H9 (cell line): ENCODE results near the gene NAA35. TPM values are rescaled to one million over a fixed set of nuclear protein-coding genes. Genes with fewer than 3 reads are reported as not detected.

Source experiments
- DNase-seq: peaks from one replicate; pipeline ENCODE4 v3.0.0-alpha.2; 2017
- H2AFZ ChIP-seq: one replicate; pipeline ENCODE4 v1.6.1; 2013; ENCODE audit warnings: mild to moderate bottlenecking, low read length, control low read depth, moderate library complexity
- H2AK5ac ChIP-seq: 2 replicates; pipeline ENCODE4 v1.6.1; 2013; ENCODE audit warnings: low read length, control low read depth, mixed read lengths; ENCODE audit not compliant: insufficient read length
- H2BK120ac ChIP-seq: one replicate; pipeline ENCODE4 v1.6.1; 2013; ENCODE audit warnings: low read depth, mild to moderate bottlenecking, low read length, control low read depth, inconsistent platforms; ENCODE audit not compliant: poor library complexity, severe bottlenecking
- H2BK12ac ChIP-seq: 2 replicates; pipeline ENCODE4 v1.6.1; 2013; ENCODE audit warnings: low read length, control low read depth, mixed read lengths, low read depth; ENCODE audit not compliant: insufficient read length
- H2BK15ac ChIP-seq: 2 replicates; pipeline ENCODE4 v1.6.1; 2013; ENCODE audit warnings: low read depth, low read length, control low read depth
- H2BK20ac ChIP-seq: one replicate; pipeline ENCODE4 v1.6.1; 2013; ENCODE audit warnings: low read depth, mild to moderate bottlenecking, low read length, control low read depth, inconsistent platforms; ENCODE audit not compliant: poor library complexity, severe bottlenecking
- H2BK5ac ChIP-seq: 2 replicates; pipeline ENCODE4 v1.6.1; 2013; ENCODE audit warnings: low read length, control low read depth, mixed read lengths; ENCODE audit not compliant: insufficient read length
- H3K14ac ChIP-seq: 2 replicates; pipeline ENCODE4 v1.6.1; 2013; ENCODE audit warnings: low read length, control low read depth; ENCODE audit not compliant: insufficient read depth
- H3K18ac ChIP-seq: 2 replicates; pipeline ENCODE4 v1.6.1; 2013; ENCODE audit warnings: low read depth, mild to moderate bottlenecking, mixed read lengths, low read length, control low read depth; ENCODE audit not compliant: insufficient read length
- H3K23ac ChIP-seq: 2 replicates; pipeline ENCODE4 v1.6.1; 2013; ENCODE audit warnings: low read length, control low read depth, mixed read lengths, low read depth; ENCODE audit not compliant: insufficient read length
- H3K23me2 ChIP-seq: 2 replicates; pipeline ENCODE4 v1.6.1; 2013; ENCODE audit warnings: low read depth, mild to moderate bottlenecking, mixed read lengths, low read length, control low read depth; ENCODE audit not compliant: insufficient read length, poor library complexity, severe bottlenecking
- H3K27ac ChIP-seq: 2 replicates; pipeline ENCODE4 v1.5.1; 2013; ENCODE audit warnings: low read length, control low read depth, mixed read lengths, low read depth; ENCODE audit not compliant: insufficient read length
- H3K27me3 ChIP-seq: 2 replicates; pipeline ENCODE4 v1.6.1; 2013; ENCODE audit warnings: low read length, control low read depth, inconsistent platforms; ENCODE audit not compliant: insufficient read depth
- H3K4ac ChIP-seq: 2 replicates; pipeline ENCODE4 v1.6.1; 2013; ENCODE audit warnings: low read depth, mild to moderate bottlenecking, control low read depth, inconsistent platforms, low read length, moderate library complexity
- H3K4me1 ChIP-seq: 2 replicates; pipeline ENCODE4 v1.6.1; 2013; ENCODE audit warnings: low read length, control low read depth, inconsistent platforms; ENCODE audit not compliant: insufficient read depth
- H3K4me2 ChIP-seq: 2 replicates; pipeline ENCODE4 v1.6.1; 2013; ENCODE audit warnings: low read length, control low read depth, mixed read lengths; ENCODE audit not compliant: insufficient read length, insufficient read depth
- H3K56ac ChIP-seq: 2 replicates; pipeline ENCODE4 v1.6.1; 2013; ENCODE audit warnings: low read depth, mild to moderate bottlenecking, mixed read lengths, low read length, control low read depth; ENCODE audit not compliant: insufficient read length
- H3K79me1 ChIP-seq: 2 replicates; pipeline ENCODE4 v1.6.1; 2013; ENCODE audit warnings: low read depth, mild to moderate bottlenecking, moderate library complexity, low read length, control low read depth, inconsistent platforms; ENCODE audit not compliant: insufficient read depth, poor library complexity, severe bottlenecking
- H3K79me2 ChIP-seq: 2 replicates; pipeline ENCODE4 v1.6.1; 2013; ENCODE audit warnings: low read length, control low read depth, inconsistent platforms; ENCODE audit not compliant: insufficient read depth
- H3K9ac ChIP-seq: 2 replicates; pipeline ENCODE4 v1.6.1; 2013; ENCODE audit warnings: low read length, control low read depth, mixed read lengths; ENCODE audit not compliant: insufficient read length; ENCODE audit errors: extremely low read depth
- H3K9me3 ChIP-seq: one replicate; pipeline ENCODE4 v1.6.1; 2013; ENCODE audit warnings: low read depth, low read length, inconsistent platforms; ENCODE audit not compliant: control insufficient read depth
- H3T11ph ChIP-seq: one replicate; pipeline ENCODE4 v1.6.1; 2013; ENCODE audit warnings: mild to moderate bottlenecking, low read length, control low read depth, inconsistent platforms
- H4K20me1 ChIP-seq: one replicate; pipeline ENCODE4 v1.6.1; 2013; ENCODE audit not compliant: control insufficient read depth, insufficient read length, insufficient read depth
- H4K5ac ChIP-seq: 2 replicates; pipeline ENCODE4 v1.6.1; 2013; ENCODE audit warnings: low read depth, mild to moderate bottlenecking, mixed read lengths, low read length, control low read depth; ENCODE audit not compliant: insufficient read length
- H4K8ac ChIP-seq: replicated peaks from 2 replicates; pipeline ENCODE4 v1.6.1; 2013; ENCODE audit warnings: low read length, control low read depth, mixed read lengths, low read depth; ENCODE audit not compliant: insufficient read length
- H4K91ac ChIP-seq: 2 replicates; pipeline ENCODE4 v1.6.1; 2013; ENCODE audit warnings: low read depth, mild to moderate bottlenecking, moderate library complexity, mixed read lengths, low read length, control low read depth; ENCODE audit not compliant: insufficient read length
- H3K27ac Mint-ChIP-seq, 3 experiments: 2 replicates in 2 of 3; 3 replicates in 1 of 3; pipeline ENCODE4 v1.8.0; 2020 to 2021; ENCODE audit warnings: mixed read lengths in 3 of 3, mild to moderate bottlenecking in 1 of 3, moderate library complexity in 1 of 3
- H3K27me3 Mint-ChIP-seq: 2 replicates; pipeline ENCODE4 v1.8.0; 2021; ENCODE audit warnings: low read depth, mild to moderate bottlenecking, moderate library complexity, mixed read lengths
- H3K36me3 Mint-ChIP-seq, 3 experiments: 2 replicates in 2 of 3; 3 replicates in 1 of 3; pipeline ENCODE4 v1.8.0; 2020 to 2021; ENCODE audit warnings: low read depth in 3 of 3, mixed read lengths in 3 of 3; ENCODE audit not compliant: insufficient read depth in 1 of 3
- H3K4me1 Mint-ChIP-seq, 2 experiments: 2 replicates each; pipeline ENCODE4 v1.8.0; 2020; ENCODE audit warnings: mixed read lengths in 2 of 2
- H3K4me3 Mint-ChIP-seq, 2 experiments: 2 replicates in 1 of 2; 3 replicates in 1 of 2; pipeline ENCODE4 v1.8.0; 2020 to 2021; ENCODE audit warnings: mild to moderate bottlenecking in 2 of 2, mixed read lengths in 2 of 2, moderate library complexity in 1 of 2
- H3K9me3 Mint-ChIP-seq, 2 experiments: 2 replicates in 1 of 2; 3 replicates in 1 of 2; pipeline ENCODE4 v1.8.0; 2020; ENCODE audit warnings: mild to moderate bottlenecking in 2 of 2, mixed read lengths in 2 of 2, moderate library complexity in 1 of 2
- WGBS: extraction: QIAGEN DNeasy Blood & Tissue Kit; methylation state at CpG from one replicate; pipeline ENCODE4 v1.1.7; 2013; ENCODE audit warnings: missing lambda C conversion rate, low lambda C conversion rate, mixed read lengths; ENCODE audit not compliant: insufficient read length; ENCODE audit errors: extremely low coverage; 5-methylcytosine and 5-hydroxymethylcytosine counted together
- total RNA-seq: library from RNA; stranded (reverse); gene quantifications from 2 replicates; pipeline ENCODE4 v1.2.1, GENCODE V29; 2021
- TF ChIP-seq, protein P1 (sequence below): fragments of 200-600 bp; sonication (generic); conservative IDR thresholded peaks from 3 replicates; pipeline ENCODE4 v1.8.0; 2021; ENCODE audit warnings: antibody characterized with exemption, mild to moderate bottlenecking

NAA35 gene
- total RNA-seq, 1 experiment from 2014 or later, result 38.6 TPM

DNA sequence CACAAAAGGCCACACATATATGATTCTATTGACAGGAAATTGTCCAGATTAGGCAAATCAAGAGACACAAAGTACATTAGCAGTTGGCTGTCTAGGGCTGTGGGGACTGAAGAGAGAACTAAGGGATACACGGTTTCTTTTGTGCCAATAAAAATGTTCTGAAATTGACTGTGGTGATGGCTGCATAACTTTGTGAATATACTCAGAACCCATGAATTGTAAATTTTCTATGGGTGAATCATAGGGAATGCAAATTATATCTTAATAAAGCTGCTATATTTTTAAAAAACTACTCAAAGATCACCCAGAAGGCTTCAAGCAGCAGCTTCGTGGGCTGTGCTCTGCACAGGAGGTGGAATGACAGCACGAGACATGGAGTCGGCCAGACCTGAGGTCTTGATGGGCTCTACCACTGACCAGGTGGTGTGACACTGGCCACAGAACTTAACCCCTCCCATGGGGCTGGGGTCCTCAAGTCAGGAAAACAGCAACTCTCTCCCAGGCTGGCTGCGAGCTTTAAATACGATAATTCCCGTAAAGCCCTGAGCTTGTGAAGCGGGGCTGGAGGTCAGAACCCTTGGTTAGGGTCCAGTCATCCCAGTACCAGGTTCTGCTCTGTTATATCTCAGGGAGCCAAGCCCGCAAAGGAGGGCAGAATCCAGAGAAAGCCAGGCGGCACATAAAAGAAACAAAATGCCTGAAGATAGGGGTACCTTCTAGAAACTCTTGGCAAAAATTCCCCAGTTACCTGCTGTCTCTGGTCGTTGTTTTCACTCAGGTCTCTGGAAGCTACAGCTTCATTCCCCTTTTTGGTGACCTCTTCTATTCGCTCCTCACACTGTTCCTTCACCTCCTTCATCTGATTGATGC lies 99.3 kb downstream of the NAA35 start:
- WGBS, result no CpG with 5 or more reads among the region's 12 CpGs
- no peak overlapping the region for H3T11ph ChIP-seq
- H2BK120ac ChIP-seq, result no peak overlapping the region
- H3K4me2 ChIP-seq, result no peak overlapping the region
- H2BK20ac ChIP-seq, result no peak overlapping the region
- no peak overlapping the region for H2BK5ac ChIP-seq
- H3K27ac ChIP-seq, result no peak overlapping the region
- H4K20me1 ChIP-seq, result no peaks in the 10 kb centered on the region
- no peaks in the 10 kb centered on the region for H3K79me1 ChIP-seq
- Mint-ChIP-seq H3K36me3 (peaks cover 19 to 39% (median 36%) of the 10 kb centered on the region in 3 experiments; a peak in 6 of 7 replicates), H3K27ac (peak overlapping the region in 1 of 3 experiments; percentile 11; a peak in 1 of 7 replicates), H3K9me3 (no peaks in the 10 kb centered on the region; a peak in 1 of 5 replicates), H3K4me1 (peaks cover 3 to 13% of the 10 kb centered on the region in 2 experiments; a peak in 3 of 4 replicates), H3K27me3 (no peaks in the 10 kb centered on the region), H3K4me3 (no peak overlapping the region)
- no peak overlapping the region for H3K18ac ChIP-seq
- H3K27me3 ChIP-seq, result no peaks in the 10 kb centered on the region
- H2AFZ ChIP-seq, result no peak overlapping the region
- H3K79me2 ChIP-seq, result no peaks in the 10 kb centered on the region
- no peak overlapping the region for H3K14ac ChIP-seq
- no peak overlapping the region for H4K8ac ChIP-seq
- H2BK12ac ChIP-seq, result no peak overlapping the region
- H4K91ac ChIP-seq, result no peak overlapping the region
- no peak overlapping the region for H3K4ac ChIP-seq
- H4K5ac ChIP-seq, result no peak overlapping the region
- no peaks in the 10 kb centered on the region for H3K9me3 ChIP-seq
- no peak overlapping the region for H2AK5ac ChIP-seq
- no peak overlapping the region for H3K56ac ChIP-seq
- TF ChIP-seq, protein P1, sequence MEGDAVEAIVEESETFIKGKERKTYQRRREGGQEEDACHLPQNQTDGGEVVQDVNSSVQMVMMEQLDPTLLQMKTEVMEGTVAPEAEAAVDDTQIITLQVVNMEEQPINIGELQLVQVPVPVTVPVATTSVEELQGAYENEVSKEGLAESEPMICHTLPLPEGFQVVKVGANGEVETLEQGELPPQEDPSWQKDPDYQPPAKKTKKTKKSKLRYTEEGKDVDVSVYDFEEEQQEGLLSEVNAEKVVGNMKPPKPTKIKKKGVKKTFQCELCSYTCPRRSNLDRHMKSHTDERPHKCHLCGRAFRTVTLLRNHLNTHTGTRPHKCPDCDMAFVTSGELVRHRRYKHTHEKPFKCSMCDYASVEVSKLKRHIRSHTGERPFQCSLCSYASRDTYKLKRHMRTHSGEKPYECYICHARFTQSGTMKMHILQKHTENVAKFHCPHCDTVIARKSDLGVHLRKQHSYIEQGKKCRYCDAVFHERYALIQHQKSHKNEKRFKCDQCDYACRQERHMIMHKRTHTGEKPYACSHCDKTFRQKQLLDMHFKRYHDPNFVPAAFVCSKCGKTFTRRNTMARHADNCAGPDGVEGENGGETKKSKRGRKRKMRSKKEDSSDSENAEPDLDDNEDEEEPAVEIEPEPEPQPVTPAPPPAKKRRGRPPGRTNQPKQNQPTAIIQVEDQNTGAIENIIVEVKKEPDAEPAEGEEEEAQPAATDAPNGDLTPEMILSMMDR, result no peak
- H3K23ac ChIP-seq, result no peak overlapping the region
- H2BK15ac ChIP-seq, result no peak overlapping the region
- no peaks in the 10 kb centered on the region for H3K4me1 ChIP-seq
- H3K9ac ChIP-seq, result no peak overlapping the region
- DNase-seq, result no peak
- H3K23me2 ChIP-seq, result no peaks in the 10 kb centered on the region
